Stimulated activated CD8-positive, alpha-beta memory T cell treated with anti-CD3 and anti-CD28 coated beads, Interleukin-12 subunit alpha, Interleukin-12 subunit beta, amount 100 ng/mL, for 24 hours (primary cell): ENCODE data around the gene COL6A3.

Experiments used
- DNase-seq: peaks from one replicate; pipeline ENCODE4 v3.0.0-alpha.2; 2020; ENCODE audit errors: extremely low read depth

COL6A3 gene

GRCh38 chr2:237345891-237346640 is 67.9 kb downstream of the COL6A3 start:
- no peak for DNase-seq

GRCh38 chr2:237345411-237345810 is 68.6 kb downstream of the COL6A3 start:
- no peak for DNase-seq

- no peak for DNase-seq
Observed at GRCh38 chr2:237344942-237345341, 69.0 kb downstream of the COL6A3 start.

- DNase-seq, result no peak
Observed at GRCh38 chr2:237343993-237344392, 70.0 kb downstream of the COL6A3 start.

GRCh38 chr2:237341872-237342271 is 72.1 kb downstream of the COL6A3 start:
- no peak for DNase-seq

GRCh38 chr2:237337586-237337985 is 76.4 kb downstream of the COL6A3 start:
- no peak for DNase-seq

GRCh38 chr2:237336131-237336530 is 77.8 kb downstream of the COL6A3 start:
- no peak for DNase-seq

- DNase-seq, result no peak
Observed at GRCh38 chr2:237333748-237334147, 80.2 kb downstream of the COL6A3 start.

- DNase-seq, result no peak
Observed at GRCh38 chr2:237330541-237330940, 83.4 kb downstream of the COL6A3 start.

GRCh38 chr2:237327175-237327950 is 86.6 kb downstream of the COL6A3 start:
- no peak for DNase-seq

- DNase-seq, result no peak
Observed at GRCh38 chr2:237326266-237327171, 87.4 kb downstream of the COL6A3 start.

- no peak for DNase-seq
Observed at GRCh38 chr2:237324837-237325236, 89.1 kb downstream of the COL6A3 start.

GRCh38 chr2:237324405-237324831 is 89.5 kb downstream of the COL6A3 start:
- DNase-seq, result no peak

GRCh38 chr2:237323656-237324055 is 90.3 kb downstream of the COL6A3 start:
- DNase-seq, result no peak

- DNase-seq, result no peak
Observed at GRCh38 chr2:237322564-237322963, 91.4 kb downstream of the COL6A3 start.

- no peak for DNase-seq
Observed at GRCh38 chr2:237321746-237322145, 92.2 kb downstream of the COL6A3 start.

GRCh38 chr2:237320801-237321560 is 93.0 kb downstream of the COL6A3 start:
- DNase-seq, result no peak

- DNase-seq, result no peak
Observed at GRCh38 chr2:237319887-237320286, 94.1 kb downstream of the COL6A3 start.

GRCh38 chr2:237319086-237319820 is 94.7 kb downstream of the COL6A3 start:
- DNase-seq, result no peak

GRCh38 chr2:237316339-237316738 is 97.6 kb downstream of the COL6A3 start:
- DNase-seq, result no peak

- DNase-seq, result no peak
Observed at GRCh38 chr2:237315829-237316225, 98.1 kb downstream of the COL6A3 start.
